PC-9 (cell line): ENCODE results near the gene NINJ2.

ENCODE experiments used
- CTCF ChIP-seq: fragments of 200-600 bp; sonication (generic); conservative IDR thresholded peaks from 2 replicates; pipeline ENCODE4 v1.6.1; 2017; ENCODE audit warnings: mixed run types, antibody characterized with exemption, mild to moderate bottlenecking, moderate library complexity
- EZH2 ChIP-seq: fragments of 200-600 bp; sonication (generic); IDR thresholded peaks from 2 replicates; pipeline ENCODE4 v1.8.0; 2017; ENCODE audit warnings: antibody characterized with exemption, low read depth

GRCh38 chr12:586318-587071, 76.8 kb downstream of the NINJ2 start:
- TF ChIP-seq CTCF (no peak), EZH2 (no peak)
